Brain microvascular endothelial cell (primary cell): ENCODE results near the gene CCL14.

ENCODE experiments used
- DNase-seq: peaks from one replicate; pipeline ENCODE4 v3.0.0-alpha.2; 2020
- H3K27ac ChIP-seq: fragments of 250-450 bp; sonication (Bioruptor Pico); 2 replicates; pipeline ENCODE4 v1.5.1; 2020; ENCODE audit warnings: mild to moderate bottlenecking, moderate library complexity
- H3K27me3 ChIP-seq: fragments of 250-450 bp; sonication (Bioruptor Pico); replicated peaks from 2 replicates; pipeline ENCODE4 v1.5.1; 2020; ENCODE audit warnings: mild to moderate bottlenecking
- H3K36me3 ChIP-seq: fragments of 250-450 bp; sonication (Bioruptor Pico); replicated peaks from 2 replicates; pipeline ENCODE4 v1.5.1; 2020; ENCODE audit warnings: mild to moderate bottlenecking
- H3K4me3 ChIP-seq: 2 replicates; pipeline ENCODE4 v1.5.1; 2011; ENCODE audit warnings: low read depth, mild to moderate bottlenecking, control low read depth, low read length, moderate library complexity
- CTCF ChIP-seq: IDR thresholded peaks from 2 replicates; pipeline ENCODE4 v1.5.1; 2011; ENCODE audit warnings: low read depth, mild to moderate bottlenecking, moderate library complexity, low read length, control low read depth, inconsistent platforms; ENCODE audit errors: missing control alignments
- in situ Hi-C: cut with HindIII; loops from 2 replicates; pipeline ENCODE4 v1.10.0; 2017; ENCODE audit warnings: low sequenced_read_pairs, low pct_ligation_motif_present

CCL14 gene

GRCh38 chr17:35968520-35969054 is 17.9 kb downstream of the CCL14 start:
- H3K27ac ChIP-seq = no peak overlapping the region
- in situ Hi-C loops = no loop called here
- TF ChIP-seq CTCF = no peak
- no peaks in the 10 kb centered on the region for H3K27me3 ChIP-seq
- no peak for DNase-seq
- H3K36me3 ChIP-seq = no peaks in the 10 kb centered on the region
- H3K4me3 ChIP-seq = no peak overlapping the region

GRCh38 chr17:35965272-35965671 is 21.3 kb downstream of the CCL14 start:
- no peaks in the 10 kb centered on the region for H3K36me3 ChIP-seq
- no peak overlapping the region for H3K4me3 ChIP-seq
- no peak for TF ChIP-seq CTCF
- in situ Hi-C loops = no loop called here
- H3K27ac ChIP-seq = no peak overlapping the region
- no peak for DNase-seq
- no peaks in the 10 kb centered on the region for H3K27me3 ChIP-seq

GRCh38 chr17:35963663-35964062 is 22.9 kb downstream of the CCL14 start:
- no peak for TF ChIP-seq CTCF
- in situ Hi-C loops = no loop called here
- Histone ChIP-seq H3K27me3 (no peaks in the 10 kb centered on the region), H3K36me3 (no peaks in the 10 kb centered on the region), H3K27ac (no peak overlapping the region), H3K4me3 (no peak overlapping the region)
- no peak for DNase-seq

- no peak for DNase-seq
- H3K27me3 ChIP-seq = no peaks in the 10 kb centered on the region
- H3K27ac ChIP-seq = no peak overlapping the region
- no peak overlapping the region for H3K4me3 ChIP-seq
- TF ChIP-seq CTCF = no peak
- in situ Hi-C loops = no loop called here
- no peaks in the 10 kb centered on the region for H3K36me3 ChIP-seq
Observed at GRCh38 chr17:35953720-35954119, 32.8 kb downstream of the CCL14 start.

- no peaks in the 10 kb centered on the region for H3K36me3 ChIP-seq
- DNase-seq = no peak
- in situ Hi-C loops = no loop called here
- H3K27me3 ChIP-seq = no peaks in the 10 kb centered on the region
- H3K27ac ChIP-seq = no peak overlapping the region
- no peak overlapping the region for H3K4me3 ChIP-seq
- TF ChIP-seq CTCF = no peak
Observed at GRCh38 chr17:35949401-35949800, 37.1 kb downstream of the CCL14 start.

GRCh38 chr17:35948092-35948491 is 38.4 kb downstream of the CCL14 start:
- no peak overlapping the region for H3K4me3 ChIP-seq
- no peaks in the 10 kb centered on the region for H3K27me3 ChIP-seq
- no peak overlapping the region for H3K27ac ChIP-seq
- no peaks in the 10 kb centered on the region for H3K36me3 ChIP-seq
- TF ChIP-seq CTCF = no peak
- no peak for DNase-seq
- in situ Hi-C loops = no loop called here
